ENCODE measurements around the gene FOXP3. TPM values are rescaled to one million over a fixed set of nuclear protein-coding genes. Genes with fewer than 3 reads are reported as not detected.
"Not testable (repeated sequence)": the region's sequence is repeated elsewhere in the genome, so short reads cannot be mapped to it uniquely, and the experiment has no call there.

FOXP3 gene
- total and polyA plus RNA-seq, 8 donors: 0.29 to 1.0 (median 0.50) TPM

- Histone ChIP-seq H3K4me3 (peak overlapping the region; percentile 5 to 30), H3K4me1 (no peaks in the 10 kb centered on the region), H3K27ac (peak overlapping the region in 1 of 2 donors; percentile 73), H3K27me3 (no peaks in the 10 kb centered on the region), H3K36me3 (no peaks in the 10 kb centered on the region), H3K9me3 (no peaks in the 10 kb centered on the region)
- TF ChIP-seq, protein P1, sequence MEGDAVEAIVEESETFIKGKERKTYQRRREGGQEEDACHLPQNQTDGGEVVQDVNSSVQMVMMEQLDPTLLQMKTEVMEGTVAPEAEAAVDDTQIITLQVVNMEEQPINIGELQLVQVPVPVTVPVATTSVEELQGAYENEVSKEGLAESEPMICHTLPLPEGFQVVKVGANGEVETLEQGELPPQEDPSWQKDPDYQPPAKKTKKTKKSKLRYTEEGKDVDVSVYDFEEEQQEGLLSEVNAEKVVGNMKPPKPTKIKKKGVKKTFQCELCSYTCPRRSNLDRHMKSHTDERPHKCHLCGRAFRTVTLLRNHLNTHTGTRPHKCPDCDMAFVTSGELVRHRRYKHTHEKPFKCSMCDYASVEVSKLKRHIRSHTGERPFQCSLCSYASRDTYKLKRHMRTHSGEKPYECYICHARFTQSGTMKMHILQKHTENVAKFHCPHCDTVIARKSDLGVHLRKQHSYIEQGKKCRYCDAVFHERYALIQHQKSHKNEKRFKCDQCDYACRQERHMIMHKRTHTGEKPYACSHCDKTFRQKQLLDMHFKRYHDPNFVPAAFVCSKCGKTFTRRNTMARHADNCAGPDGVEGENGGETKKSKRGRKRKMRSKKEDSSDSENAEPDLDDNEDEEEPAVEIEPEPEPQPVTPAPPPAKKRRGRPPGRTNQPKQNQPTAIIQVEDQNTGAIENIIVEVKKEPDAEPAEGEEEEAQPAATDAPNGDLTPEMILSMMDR (IDR thresholded peaks at IDR 0.05): no peak
- ATAC-seq: peak; percentile 69
- DNase-seq: peak in 1 of 4 donors; percentile 24
- intact Hi-C loops (cut with DNase I): no loop called here
These were observed 44.2 kb upstream of the FOXP3 start for GRCh38 chrX:49308604-49309269.

GRCh38 chrX:49307775-49308174, 43.3 kb upstream of the FOXP3 start:
- intact Hi-C loops (cut with DNase I); H3K4me3 ChIP-seq; DNase-seq; H3K27ac ChIP-seq; H3K27me3 ChIP-seq; H3K4me1 ChIP-seq; ATAC-seq; H3K36me3 ChIP-seq; H3K9me3 ChIP-seq: not testable (repeated sequence)

DNA sequence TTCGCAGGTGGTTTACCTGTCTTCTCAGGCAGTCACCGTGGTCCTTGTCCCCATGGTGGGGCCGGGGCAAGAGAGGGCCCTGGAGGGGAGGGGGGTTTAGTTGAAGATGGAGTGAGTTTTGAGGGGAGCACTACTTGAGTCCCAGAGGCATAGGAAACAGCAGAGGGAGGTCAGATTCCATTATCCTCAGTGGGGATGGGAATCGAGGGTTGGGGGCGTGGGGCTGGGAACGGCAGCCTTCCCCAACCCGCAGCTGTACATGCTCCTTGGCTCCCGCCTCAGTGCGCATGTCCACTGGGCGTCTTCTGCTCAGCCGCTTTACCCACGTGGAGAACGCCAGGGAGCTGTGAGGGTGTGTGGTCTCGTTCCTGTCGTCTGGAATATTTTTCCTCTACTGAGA, 38.8 kb upstream of the FOXP3 start, which contains the start of gene GAGE10:
Gene GAGE10 (plus strand): TSS at position 301 of the 400 bp plus-strand sequence. CDS start 1,214 bp downstream, outside the sequence.
- intact Hi-C loops (cut with DNase I): no loop called here
- no peak for ATAC-seq

DNA sequence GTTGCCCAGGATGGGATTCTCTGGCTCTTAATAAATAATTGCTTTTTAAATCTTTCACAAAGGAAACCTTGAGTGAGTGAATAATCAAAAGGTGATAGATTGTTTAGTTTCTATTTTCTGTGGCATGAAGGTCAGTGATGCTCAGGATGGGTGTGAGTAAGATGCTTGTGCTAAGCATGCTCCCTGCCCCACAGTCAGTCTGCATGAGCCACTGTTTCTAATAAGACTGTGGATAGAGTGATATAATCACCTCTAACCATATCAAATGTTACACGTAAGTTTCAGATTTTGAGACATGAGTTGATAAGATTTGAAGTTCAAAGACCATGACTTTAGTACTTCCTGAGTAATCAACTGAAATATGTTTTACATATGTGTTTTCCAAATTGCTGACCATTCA, 36.2 kb upstream of the FOXP3 start:
- Histone ChIP-seq H3K4me1 (no peaks in the 10 kb centered on the region), H3K9me3 (no peaks in the 10 kb centered on the region), H3K27me3 (no peaks in the 10 kb centered on the region), H3K4me3 (no peak overlapping the region), H3K27ac (no peak overlapping the region), H3K36me3 (no peaks in the 10 kb centered on the region)
- TF ChIP-seq, protein P1 (IDR thresholded peaks at IDR 0.05): no peak
- ATAC-seq (no peak), DNase-seq (no peak)
- intact Hi-C loops (cut with DNase I): no loop called here

More for the DNA sequence above, 38.8 kb upstream of the FOXP3 start, which contains the start of gene GAGE10:
- no peak for DNase-seq
- Histone ChIP-seq H3K4me1 (no peaks in the 10 kb centered on the region), H3K27ac (no peak within 1 kb of the TSS), H3K4me3 (no peak within 1 kb of the TSS), H3K36me3 (no peaks in the 10 kb centered on the region), H3K9me3 (no peaks in the 10 kb centered on the region), H3K27me3 (no peaks in the 10 kb centered on the region)
- TF ChIP-seq, protein P1 (IDR thresholded peaks at IDR 0.05): no peak

GRCh38 chrX:49299293-49299692, 34.8 kb upstream of the FOXP3 start:
- H3K36me3 ChIP-seq; H3K27ac ChIP-seq; ATAC-seq; intact Hi-C loops (cut with DNase I); H3K4me3 ChIP-seq; DNase-seq; H3K4me1 ChIP-seq; H3K9me3 ChIP-seq; H3K27me3 ChIP-seq: not testable (repeated sequence)

GRCh38 chrX:49292400-49293362, 28.2 kb upstream of the FOXP3 start:
- Histone ChIP-seq H3K9me3 (no peaks in the 10 kb centered on the region), H3K4me3 (no peak overlapping the region), H3K36me3 (no peaks in the 10 kb centered on the region), H3K4me1 (no peaks in the 10 kb centered on the region), H3K27ac (no peak overlapping the region), H3K27me3 (no peaks in the 10 kb centered on the region)
- DNase-seq (no peak), ATAC-seq (no peak)
- intact Hi-C loops (cut with DNase I): no loop called here
- TF ChIP-seq, protein P1 (IDR thresholded peaks at IDR 0.05): no peak

Measured in left lung (tissue), 10 donors.